Type B pancreatic cell (in vitro differentiated cells): Measurements from ENCODE around the gene DENND6B. TPM values are rescaled to one million over a fixed set of nuclear protein-coding genes. Genes with fewer than 3 reads are reported as not detected.

Source experiments
- DNase-seq: peaks from one replicate; pipeline ENCODE4 v3.0.0; 2021; ENCODE audit warnings: mixed read lengths; ENCODE audit not compliant: unreplicated experiment; ENCODE audit errors: extremely low spot score
- H3K27ac Mint-ChIP-seq: 2 replicates; pipeline ENCODE4 v1.8.0; 2021; ENCODE audit warnings: mild to moderate bottlenecking, mixed read lengths
- H3K27me3 Mint-ChIP-seq: 2 replicates; pipeline ENCODE4 v1.8.0; 2021; ENCODE audit warnings: mixed read lengths
- H3K36me3 Mint-ChIP-seq: 2 replicates; pipeline ENCODE4 v1.8.0; 2021; ENCODE audit warnings: mixed read lengths
- H3K4me1 Mint-ChIP-seq: one replicate; pipeline ENCODE4 v1.8.0; 2021; ENCODE audit warnings: mixed read lengths; ENCODE audit not compliant: unreplicated experiment
- H3K4me3 Mint-ChIP-seq: 2 replicates; pipeline ENCODE4 v1.8.0; 2021; ENCODE audit warnings: mild to moderate bottlenecking, mixed read lengths
- H3K9me3 Mint-ChIP-seq: 2 replicates; pipeline ENCODE4 v1.8.0; 2021; ENCODE audit warnings: mixed read lengths
- CTCF ChIP-seq: fragments of 200-600 bp; sonication (generic); conservative IDR thresholded peaks from 2 replicates; pipeline ENCODE4 v1.5.0; 2021; ENCODE audit warnings: antibody characterized with exemption, mild to moderate bottlenecking
- total RNA-seq: library from RNA; stranded (reverse); gene quantifications from 2 replicates; pipeline ENCODE4 v1.2.1, GENCODE V29; 2021; ENCODE audit warnings: low replicate concordance

The DENND6B gene
- total RNA-seq, 1 donor from 2014 or later, result 25.6 TPM

- no peaks in the 10 kb centered on the region for H3K36me3 Mint-ChIP-seq
- no peaks in the 10 kb centered on the region for H3K4me1 Mint-ChIP-seq
- no peaks in the 10 kb centered on the region for H3K9me3 Mint-ChIP-seq
- H3K27ac Mint-ChIP-seq, result no peak overlapping the region
- DNase-seq, result no peak
- no peak overlapping the region for H3K4me3 Mint-ChIP-seq
- no peaks in the 10 kb centered on the region for H3K27me3 Mint-ChIP-seq
- TF ChIP-seq CTCF, result no peak
Observed at GRCh38 chr22:50318698-50319411, 8.0 kb downstream of the DENND6B start.

GRCh38 chr22:50318356-50318697 is 8.5 kb downstream of the DENND6B start:
- no peak for DNase-seq
- no peaks in the 10 kb centered on the region for H3K4me1 Mint-ChIP-seq
- H3K9me3 Mint-ChIP-seq, result no peaks in the 10 kb centered on the region
- H3K27ac Mint-ChIP-seq, result no peak overlapping the region
- no peaks in the 10 kb centered on the region for H3K36me3 Mint-ChIP-seq
- no peaks in the 10 kb centered on the region for H3K27me3 Mint-ChIP-seq
- no peak for TF ChIP-seq CTCF
- no peak overlapping the region for H3K4me3 Mint-ChIP-seq

- no peaks in the 10 kb centered on the region for H3K9me3 Mint-ChIP-seq
- no peak for TF ChIP-seq CTCF
- no peak overlapping the region for H3K4me3 Mint-ChIP-seq
- no peaks in the 10 kb centered on the region for H3K36me3 Mint-ChIP-seq
- H3K27me3 Mint-ChIP-seq, result no peaks in the 10 kb centered on the region
- no peak for DNase-seq
- no peak overlapping the region for H3K27ac Mint-ChIP-seq
- H3K4me1 Mint-ChIP-seq, result no peaks in the 10 kb centered on the region
Observed at GRCh38 chr22:50317674-50318073, 9.1 kb downstream of the DENND6B start.

- Mint-ChIP-seq H3K36me3 (no peaks in the 10 kb centered on the region), H3K27me3 (no peaks in the 10 kb centered on the region), H3K9me3 (no peaks in the 10 kb centered on the region), H3K4me3 (no peak overlapping the region), H3K4me1 (no peaks in the 10 kb centered on the region), H3K27ac (no peak overlapping the region)
- no peak for TF ChIP-seq CTCF
- no peak for DNase-seq
Observed at GRCh38 chr22:50317178-50317577, 9.6 kb downstream of the DENND6B start.

GRCh38 chr22:50316114-50317065 is 10.4 kb downstream of the DENND6B start:
- DNase-seq, result no peak
- Mint-ChIP-seq H3K4me1 (no peaks in the 10 kb centered on the region), H3K27ac (no peak overlapping the region), H3K27me3 (no peaks in the 10 kb centered on the region), H3K9me3 (no peaks in the 10 kb centered on the region), H3K36me3 (no peaks in the 10 kb centered on the region), H3K4me3 (no peak overlapping the region)
- no peak for TF ChIP-seq CTCF
